Mesendoderm (in vitro differentiated cells): Measurements from ENCODE around the gene IRGQ.
"Not testable (repeated sequence)": the region's sequence is repeated elsewhere in the genome, so short reads cannot be mapped to it uniquely, and the experiment has no call there.

Experiments used
- DNase-seq: peaks from one replicate; pipeline ENCODE4 v3.0.0; 2013
- H2AK5ac ChIP-seq: 2 replicates; pipeline ENCODE4 v1.6.1; 2013; ENCODE audit warnings: low read length, inconsistent platforms
- H2BK120ac ChIP-seq: 2 replicates; pipeline ENCODE4 v1.6.1; 2013; ENCODE audit warnings: low read depth, mild to moderate bottlenecking, low read length, moderate library complexity, mixed read lengths
- H2BK15ac ChIP-seq: replicated peaks from 2 replicates; pipeline ENCODE4 v1.6.1; 2013; ENCODE audit warnings: low read depth, mild to moderate bottlenecking, moderate library complexity
- H2BK5ac ChIP-seq: 2 replicates; pipeline ENCODE4 v1.6.1; 2013; ENCODE audit warnings: low read length, inconsistent platforms
- H3K18ac ChIP-seq: 2 replicates; pipeline ENCODE4 v1.6.1; 2013; ENCODE audit warnings: mild to moderate bottlenecking, low read length, mixed read lengths
- H3K23ac ChIP-seq: one replicate; pipeline ENCODE4 v1.6.1; 2013; ENCODE audit warnings: low read length
- H3K27ac ChIP-seq: 2 replicates; pipeline ENCODE4 v1.5.1; 2013; ENCODE audit warnings: low read depth, mild to moderate bottlenecking, inconsistent platforms, low read length, moderate library complexity
- H3K27me3 ChIP-seq: 2 replicates; pipeline ENCODE4 v1.6.1; 2013; ENCODE audit warnings: low read length, control low read depth, mild to moderate bottlenecking, inconsistent platforms; ENCODE audit not compliant: insufficient read depth, poor library complexity
- H3K36me3 ChIP-seq: 2 replicates; pipeline ENCODE4 v1.6.1; 2013; ENCODE audit warnings: low read length, inconsistent platforms; ENCODE audit not compliant: control insufficient read depth, insufficient read depth
- H3K4ac ChIP-seq: one replicate; pipeline ENCODE4 v1.6.1; 2013; ENCODE audit warnings: low read depth, mild to moderate bottlenecking, low read length, moderate library complexity
- H3K4me1 ChIP-seq: 2 replicates; pipeline ENCODE4 v1.6.1; 2013; ENCODE audit warnings: low read depth, low read length, inconsistent platforms; ENCODE audit not compliant: control insufficient read depth
- H3K4me2 ChIP-seq: 2 replicates; pipeline ENCODE4 v1.6.1; 2013; ENCODE audit warnings: low read length
- H3K4me3 ChIP-seq: 2 replicates; pipeline ENCODE4 v1.5.1; 2013; ENCODE audit warnings: mild to moderate bottlenecking, low read length
- H3K56ac ChIP-seq: one replicate; pipeline ENCODE4 v1.6.1; 2013; ENCODE audit warnings: low read length
- H3K79me1 ChIP-seq: 2 replicates; pipeline ENCODE4 v1.6.1; 2013; ENCODE audit warnings: low read length, inconsistent platforms
- H3K79me2 ChIP-seq: 2 replicates; pipeline ENCODE4 v1.6.1; 2013; ENCODE audit warnings: mild to moderate bottlenecking, low read length; ENCODE audit not compliant: control insufficient read depth, insufficient read depth
- H3K9ac ChIP-seq: 2 replicates; pipeline ENCODE4 v1.6.1; 2013; ENCODE audit warnings: low read length, inconsistent platforms
- H4K5ac ChIP-seq: one replicate; pipeline ENCODE4 v1.6.1; 2013; ENCODE audit warnings: low read length
- H4K8ac ChIP-seq: one replicate; pipeline ENCODE4 v1.6.1; 2013; ENCODE audit warnings: low read depth, mild to moderate bottlenecking, control low read depth, low read length, moderate library complexity
- WGBS: extraction: QIAGEN DNeasy Blood & Tissue Kit; methylation state at CpG from one replicate; pipeline ENCODE4 v1.1.7; 2013; ENCODE audit warnings: low lambda C conversion rate, missing lambda C conversion rate; ENCODE audit not compliant: insufficient coverage; ENCODE audit errors: extremely low coverage; 5-methylcytosine and 5-hydroxymethylcytosine counted together

Gene IRGQ

DNA sequence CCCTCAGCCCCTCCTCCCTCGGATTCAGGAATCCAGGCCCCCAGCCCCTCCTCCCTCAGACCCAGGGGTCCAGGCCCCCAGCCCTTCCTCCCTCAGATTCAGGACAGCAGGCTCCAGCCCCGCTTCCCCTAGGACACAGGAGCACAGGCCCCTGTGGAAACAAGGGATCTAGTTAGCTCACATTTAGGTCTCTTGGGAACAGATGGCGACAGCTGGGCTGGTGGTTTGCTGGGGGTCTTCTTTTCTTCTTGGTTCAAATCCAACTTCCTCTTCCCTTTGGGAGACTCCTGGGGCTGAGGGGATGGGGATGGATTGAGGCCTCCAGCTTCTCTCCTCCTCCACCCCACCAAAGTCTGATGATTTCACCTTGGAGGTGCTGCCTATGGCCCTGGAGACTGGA lies 43.3 kb downstream of the IRGQ start:
- Histone ChIP-seq H3K56ac (no peak overlapping the region), H3K27me3 (no peaks in the 10 kb centered on the region), H3K4me1 (no peaks in the 10 kb centered on the region), H4K8ac (no peak overlapping the region), H3K79me2 (no peaks in the 10 kb centered on the region), H2BK15ac (no peak overlapping the region), H2BK5ac (no peak overlapping the region), H3K4me2 (no peak overlapping the region), H2BK120ac (no peak overlapping the region), H3K36me3 (peaks cover 6% of the 10 kb centered on the region), H4K5ac (no peak overlapping the region), H3K9ac (no peak overlapping the region), H3K27ac (no peak overlapping the region), H2AK5ac (no peak overlapping the region), H3K4me3 (no peak overlapping the region), H3K79me1 (no peaks in the 10 kb centered on the region), H3K23ac (no peak overlapping the region), H3K18ac (no peak overlapping the region), H3K4ac (no peak overlapping the region)
- WGBS, result no CpG with 5 or more reads among the region's 3 CpGs
- DNase-seq, result no peak

DNA sequence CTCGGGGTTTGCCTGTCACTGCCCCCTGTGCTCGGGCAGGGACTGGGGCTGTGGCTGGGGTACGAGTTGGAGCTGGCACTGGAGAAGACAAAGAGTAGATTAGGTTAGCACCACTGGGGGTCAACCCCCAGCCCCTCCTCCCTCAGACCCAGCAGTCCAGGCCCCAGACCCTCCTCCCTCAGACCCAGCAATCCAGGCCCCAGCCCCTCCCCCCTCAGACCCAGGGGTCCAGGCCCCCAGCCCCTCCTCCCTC lies 43.8 kb downstream of the IRGQ start:
- no peaks in the 10 kb centered on the region for H3K4me1 ChIP-seq
- no peak for DNase-seq
- no peak overlapping the region for H3K4me2 ChIP-seq
- H4K8ac ChIP-seq, result no peak overlapping the region
- no CpG with 5 or more reads among the region's 3 CpGs for WGBS
- H3K18ac ChIP-seq, result no peak overlapping the region
- H2BK15ac ChIP-seq, result no peak overlapping the region
- no peak overlapping the region for H3K4ac ChIP-seq
- H3K79me1 ChIP-seq, result no peaks in the 10 kb centered on the region
- H3K56ac ChIP-seq, result no peak overlapping the region
- H3K23ac ChIP-seq, result no peak overlapping the region
- no peak overlapping the region for H3K27ac ChIP-seq
- no peaks in the 10 kb centered on the region for H3K79me2 ChIP-seq
- no peak overlapping the region for H4K5ac ChIP-seq
- peaks cover 6% of the 10 kb centered on the region for H3K36me3 ChIP-seq
- H3K27me3 ChIP-seq, result no peaks in the 10 kb centered on the region
- no peak overlapping the region for H3K9ac ChIP-seq
- H2BK120ac ChIP-seq, result no peak overlapping the region
- H2BK5ac ChIP-seq, result no peak overlapping the region
- H2AK5ac ChIP-seq, result no peak overlapping the region
- H3K4me3 ChIP-seq, result no peak overlapping the region

- no peak overlapping the region for H2AK5ac ChIP-seq
- H3K27me3 ChIP-seq, result no peaks in the 10 kb centered on the region
- no peak overlapping the region for H3K4me2 ChIP-seq
- no peak overlapping the region for H3K18ac ChIP-seq
- H4K5ac ChIP-seq, result no peak overlapping the region
- no peak overlapping the region for H3K4me3 ChIP-seq
- no peak overlapping the region for H2BK15ac ChIP-seq
- DNase-seq, result no peak
- H3K36me3 ChIP-seq, result peaks cover 6% of the 10 kb centered on the region
- H3K56ac ChIP-seq, result no peak overlapping the region
- H3K4me1 ChIP-seq, result no peaks in the 10 kb centered on the region
- no peak overlapping the region for H3K27ac ChIP-seq
- H3K79me1 ChIP-seq, result no peaks in the 10 kb centered on the region
- H3K79me2 ChIP-seq, result no peaks in the 10 kb centered on the region
- no CpG with 5 or more reads among the region's 23 CpGs for WGBS
- H3K4ac ChIP-seq, result no peak overlapping the region
- H4K8ac ChIP-seq, result no peak overlapping the region
- no peak overlapping the region for H2BK5ac ChIP-seq
- H3K23ac ChIP-seq, result no peak overlapping the region
- H3K9ac ChIP-seq, result no peak overlapping the region
- no peak overlapping the region for H2BK120ac ChIP-seq
These were observed 44.3 kb downstream of the IRGQ start for GRCh38 chr19:43551399-43552197.

DNA sequence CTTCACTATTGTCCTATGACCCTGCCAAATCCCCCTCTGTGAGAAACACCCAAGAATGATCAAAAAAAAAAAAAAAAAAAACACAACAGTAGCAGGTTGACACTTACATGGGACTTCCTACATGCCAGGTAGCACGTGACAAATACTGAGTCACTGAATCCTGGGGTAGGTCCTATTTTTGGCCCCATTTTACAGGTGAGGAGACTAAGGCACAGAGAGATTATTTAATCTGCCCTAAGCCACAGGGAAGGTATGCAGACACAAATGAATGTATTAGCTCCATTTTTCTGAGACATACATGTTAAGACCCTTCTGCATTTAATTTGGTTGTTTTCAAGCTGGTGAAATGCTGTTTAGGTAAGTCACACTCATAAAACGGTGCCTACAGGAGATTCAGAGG lies 47.2 kb downstream of the IRGQ start:
- Histone ChIP-seq H2BK120ac (no peak overlapping the region), H3K9ac (no peak overlapping the region), H3K18ac (no peak overlapping the region), H2AK5ac (no peak overlapping the region), H2BK5ac (no peak overlapping the region), H3K79me2 (no peaks in the 10 kb centered on the region), H3K27ac (no peak overlapping the region), H3K36me3 (peaks cover 6% of the 10 kb centered on the region), H2BK15ac (no peak overlapping the region), H3K56ac (no peak overlapping the region), H3K4me3 (no peak overlapping the region), H4K8ac (no peak overlapping the region), H3K27me3 (no peaks in the 10 kb centered on the region), H3K4me1 (no peaks in the 10 kb centered on the region), H3K23ac (no peak overlapping the region), H3K4ac (no peak overlapping the region), H3K4me2 (no peak overlapping the region), H3K79me1 (no peaks in the 10 kb centered on the region), H4K5ac (no peak overlapping the region)
- no peak for DNase-seq
- no CpG with 5 or more reads among the region's 2 CpGs for WGBS

DNA sequence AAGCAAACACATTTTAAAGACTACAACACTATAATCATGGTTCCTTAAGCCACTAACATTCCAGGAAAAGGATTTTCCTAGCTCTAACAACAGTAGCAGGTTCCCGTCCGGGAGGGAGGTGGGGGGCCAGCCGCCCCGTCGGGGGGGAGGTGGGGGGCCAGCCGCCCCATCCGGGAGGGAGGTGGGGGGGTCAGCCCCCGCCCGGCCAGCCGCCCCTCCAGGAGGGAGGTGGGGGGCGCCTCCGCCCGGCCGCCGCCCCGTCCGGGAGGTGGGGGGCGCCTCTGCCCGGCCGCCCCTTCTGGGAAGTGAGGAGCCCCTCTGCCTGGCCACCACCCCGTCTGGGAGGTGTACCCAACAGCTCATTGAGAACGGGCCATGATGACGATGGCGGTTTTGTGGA lies 48.0 kb downstream of the IRGQ start:
- H3K23ac ChIP-seq, H3K27ac ChIP-seq, H3K9ac ChIP-seq, H3K27me3 ChIP-seq, H3K4me1 ChIP-seq, H2BK5ac ChIP-seq, H2BK15ac ChIP-seq, H3K79me2 ChIP-seq, H3K36me3 ChIP-seq, H2BK120ac ChIP-seq, H4K5ac ChIP-seq, H3K4ac ChIP-seq, H3K79me1 ChIP-seq, DNase-seq, H3K4me2 ChIP-seq, H3K18ac ChIP-seq, H4K8ac ChIP-seq, H2AK5ac ChIP-seq, H3K56ac ChIP-seq, H3K4me3 ChIP-seq: not testable (repeated sequence)
- WGBS, result no CpG with 5 or more reads among the region's 24 CpGs

- Histone ChIP-seq H3K27me3 (no peaks in the 10 kb centered on the region), H2AK5ac (no peak overlapping the region), H3K9ac (no peak overlapping the region), H2BK5ac (no peak overlapping the region), H3K79me2 (no peaks in the 10 kb centered on the region), H3K27ac (no peak overlapping the region), H3K4me1 (no peaks in the 10 kb centered on the region), H3K56ac (no peak overlapping the region), H2BK15ac (no peak overlapping the region), H3K18ac (no peak overlapping the region), H2BK120ac (no peak overlapping the region), H3K4me2 (no peak overlapping the region), H3K79me1 (no peaks in the 10 kb centered on the region), H3K23ac (no peak overlapping the region), H3K4ac (no peak overlapping the region), H4K8ac (no peak overlapping the region), H3K4me3 (no peak overlapping the region), H4K5ac (no peak overlapping the region), H3K36me3 (peaks cover 6% of the 10 kb centered on the region)
- DNase-seq, result no peak
- no CpG with 5 or more reads among the region's 3 CpGs for WGBS
These were observed 49.4 kb downstream of the IRGQ start for GRCh38 chr19:43546581-43546980.
